SK-N-SH (cell line): ENCODE data around the gene DOCK3. TPM values are rescaled to one million over a fixed set of nuclear protein-coding genes. Genes with fewer than 3 reads are reported as not detected.

ENCODE experiments used
- CTCF ChIA-PET: fragments of 300-600, 350-600 bp; formaldehyde crosslinking; extraction: SDS; loops from one replicate; lab custom pipeline; 2021; lab: Yijun Ruan, JAX
- POLR2A ChIA-PET: fragments of 350-600 bp; sonication (Branson Sonifier 250); formaldehyde crosslinking; extraction: SDS; loops from one replicate; lab custom pipeline; 2020; ENCODE audit warnings: antibody characterized with exemption, inconsistent platforms; lab: Yijun Ruan, JAX
- DNase-seq: peaks from one replicate; pipeline ENCODE4 v3.0.0; 2012
- H2AFZ ChIP-seq: fragments of 200-600 bp; sonication (generic); 2 replicates; pipeline ENCODE4 v1.8.1; 2016; ENCODE audit warnings: antibody characterized with exemption, mild to moderate bottlenecking, low read depth
- H3F3A ChIP-seq: fragments of 200-600 bp; sonication (generic); replicated peaks from 2 replicates; pipeline ENCODE3; 2016; ENCODE audit warnings: antibody characterized with exemption, mild to moderate bottlenecking; ENCODE audit not compliant: insufficient read depth
- H3K27ac ChIP-seq, 2 experiments: fragments of 200-500 bp in 1 of 2; fragments of 200-600 bp in 1 of 2; sonication (Bioruptor generic) in 1 of 2; sonication (generic), shearing (Covaris generic) in 1 of 2; 2 replicates each; pipeline versions ENCODE4 v1.5.1 to v1.6.1; 2014 to 2016; ENCODE audit warnings: low read depth in 2 of 2, inconsistent platforms in 1 of 2, low read length in 1 of 2, mild to moderate bottlenecking in 1 of 2, mixed read lengths in 1 of 2
- H3K27me3 ChIP-seq: fragments of 200-600 bp; sonication (generic), shearing (Covaris generic); 2 replicates; pipeline ENCODE4 v1.6.1; 2016; ENCODE audit warnings: mixed run types; ENCODE audit not compliant: insufficient read depth
- H3K36me3 ChIP-seq, 2 experiments: fragments of 200-500 bp in 1 of 2; fragments of 200-600 bp in 1 of 2; sonication (Bioruptor generic) in 1 of 2; sonication (generic) in 1 of 2; replicated peaks in 1 of 2; 2 replicates each; pipeline versions ENCODE3 to v1.5.1; 2014 to 2016; ENCODE audit warnings: low read length in 1 of 2, mild to moderate bottlenecking in 1 of 2; ENCODE audit not compliant: insufficient read depth in 2 of 2, control insufficient read depth in 1 of 2
- H3K4me1 ChIP-seq, 2 experiments: fragments of 200-500 bp in 1 of 2; fragments of 200-600 bp in 1 of 2; sonication (Bioruptor generic) in 1 of 2; sonication (generic), shearing (Covaris generic) in 1 of 2; 2 replicates each; pipeline versions ENCODE4 v1.5.1 to v1.6.1; 2014 to 2016; ENCODE audit warnings: low read depth in 1 of 2, low read length in 1 of 2, mixed run types in 1 of 2; ENCODE audit not compliant: insufficient read depth in 2 of 2, control insufficient read depth in 1 of 2
- H3K4me2 ChIP-seq: fragments of 200-600 bp; sonication (generic), shearing (Covaris generic); 2 replicates; pipeline ENCODE4 v1.6.1; 2017; ENCODE audit warnings: mixed run types
- H3K4me3 ChIP-seq, 2 experiments: fragments of 200-500 bp in 1 of 2; fragments of 200-600 bp in 1 of 2; sonication (Bioruptor generic) in 1 of 2; sonication (generic), shearing (Covaris generic) in 1 of 2; 2 replicates each; pipeline versions ENCODE4 v1.5.1 to v1.8.1; 2014 to 2016; ENCODE audit warnings: low read depth in 2 of 2, inconsistent platforms in 1 of 2, low read length in 1 of 2, mild to moderate bottlenecking in 1 of 2, mixed read lengths in 1 of 2, moderate library complexity in 1 of 2
- H3K79me2 ChIP-seq: fragments of 200-600 bp; sonication (generic); 2 replicates; pipeline ENCODE4 v1.8.1; 2017; ENCODE audit warnings: mild to moderate bottlenecking; ENCODE audit not compliant: insufficient read depth
- H3K9ac ChIP-seq: fragments of 200-600 bp; sonication (generic); 2 replicates; pipeline ENCODE4 v1.6.1; 2017; ENCODE audit warnings: mixed run types
- H3K9me2 ChIP-seq: fragments of 200-600 bp; sonication (generic); 2 replicates; pipeline ENCODE4 v1.6.1; 2017; ENCODE audit warnings: mixed run types
- H3K9me3 ChIP-seq: fragments of 200-600 bp; sonication (generic); 2 replicates; pipeline ENCODE4 v1.6.1; 2017; ENCODE audit warnings: mixed run types, mild to moderate bottlenecking, moderate library complexity
- H4K20me1 ChIP-seq: fragments of 200-600 bp; sonication (generic); 2 replicates; pipeline ENCODE4 v1.6.1; 2017; ENCODE audit warnings: mild to moderate bottlenecking, mixed run types; ENCODE audit not compliant: insufficient read depth
- CHD2 ChIP-seq: fragments of 150-350 bp; IDR thresholded peaks from 2 replicates; pipeline ENCODE4 v1.6.1; 2018; ENCODE audit warnings: low read length; ENCODE audit not compliant: partially characterized antibody
- CTCF ChIP-seq: fragments of 200-600 bp; sonication (generic); IDR thresholded peaks from 2 replicates; pipeline ENCODE4 v1.6.1; 2017; ENCODE audit warnings: antibody characterized with exemption, mild to moderate bottlenecking, moderate library complexity
- EP300 ChIP-seq, 2 experiments: IDR thresholded peaks; 2 replicates each; pipeline versions ENCODE4 v1.4.0 to v1.6.1; 2012; ENCODE audit warnings: borderline replicate concordance in 1 of 2, low read depth in 1 of 2, low read length in 1 of 2
- EZH2phosphoT487 ChIP-seq: fragments of 200-600 bp; sonication (generic); IDR thresholded peaks from 2 replicates; pipeline ENCODE4 v1.6.1; 2017; ENCODE audit warnings: low read depth, mixed run types, mild to moderate bottlenecking, antibody characterized with exemption, moderate library complexity, borderline replicate concordance
- FOSL2 ChIP-seq: IDR thresholded peaks from 2 replicates; pipeline ENCODE4 v1.4.0; 2012; ENCODE audit warnings: low read depth, mild to moderate bottlenecking, moderate library complexity, borderline replicate concordance
- FOXJ3 ChIP-seq: sonication (generic); formaldehyde crosslinking; IDR thresholded peaks from 2 replicates; pipeline ENCODE4 v1.5.1; 2020; ENCODE audit warnings: mild to moderate bottlenecking, missing genetic modification reagents
- IRF3 ChIP-seq: fragments of 150-350 bp; IDR thresholded peaks from 2 replicates; pipeline ENCODE4 v1.6.1; 2016; ENCODE audit warnings: mild to moderate bottlenecking, low read depth, low read length
- JUND ChIP-seq: IDR thresholded peaks from 2 replicates; pipeline ENCODE4 v1.4.0; 2012
- MXI1 ChIP-seq: IDR thresholded peaks from 2 replicates; pipeline ENCODE4 v1.6.1; 2012; ENCODE audit warnings: mild to moderate bottlenecking, low read depth, low read length, improper control_type of control experiment
- NRF1 ChIP-seq: IDR thresholded peaks from 2 replicates; pipeline ENCODE4 v1.6.1; 2012; ENCODE audit warnings: low read depth, mild to moderate bottlenecking, low read length
- PBX3 ChIP-seq: IDR thresholded peaks from 2 replicates; pipeline ENCODE4; 2012
- RAD21 ChIP-seq: IDR thresholded peaks from 2 replicates; pipeline ENCODE4 v1.6.1; 2012; ENCODE audit warnings: mild to moderate bottlenecking, low read length
- RXRA ChIP-seq: IDR thresholded peaks from 2 replicates; pipeline ENCODE4 v1.4.0; 2012; ENCODE audit warnings: low read depth, mild to moderate bottlenecking, borderline replicate concordance
- SMC3 ChIP-seq: IDR thresholded peaks from 2 replicates; pipeline ENCODE4 v1.6.1; 2012; ENCODE audit warnings: low read depth, low read length, improper control_type of control experiment
- TAF1 ChIP-seq: IDR thresholded peaks from 2 replicates; pipeline ENCODE4 v1.6.1; 2012; ENCODE audit warnings: low read depth, mild to moderate bottlenecking, low read length, moderate library complexity, borderline replicate concordance
- WGBS: methylation state at CpG from one replicate; pipeline ENCODE4 v1.1.6; 2017; ENCODE audit warnings: low lambda C conversion rate; 5-methylcytosine and 5-hydroxymethylcytosine counted together
- polyA plus RNA-seq, 3 experiments: library from polyadenylated mRNA; depleted of rRNA; stranded (reverse); fragments of >200 nt; gene quantifications; 2 replicates each; pipeline ENCODE4 v1.2.3, GENCODE V29; 2012

DOCK3 gene
- polyA plus RNA-seq, 1 of the 3 experiments (the other 2 are of a cell fraction) = 0.05 TPM

- no peak overlapping the region for H3K4me2 ChIP-seq
- POLR2A ChIA-PET = no interaction called here
- H3K36me3 ChIP-seq = no peaks in the 10 kb centered on the region
- peaks cover 18% of the 10 kb centered on the region for H3K79me2 ChIP-seq
- no peak overlapping the region for H3K4me3 ChIP-seq
- no peaks in the 10 kb centered on the region for H3K9me3 ChIP-seq
- CTCF ChIA-PET = interaction anchor here (0.7 to 6.2 kb wide), 5 partner anchors 8 to 764 kb away, joined by 3 to 53 read pairs (median 6); partner anchors contain the start of gene MAPKAPK3
- TF ChIP-seq SMC3 (no peak), EP300 (IDR thresholded peaks at IDR 0.05; ENCODE audit: borderline replicate concordance in 1 of 2, low read depth in 1 of 2, low read length in 1 of 2) (no peak), PBX3 (no peak), EZH2phosphoT487 (no peak), RXRA (no peak)
- peaks cover 6% of the 10 kb centered on the region in 2 experiments; a peak in 3 of 4 replicates for H3K4me1 ChIP-seq
- no peak for DNase-seq
- no peaks in the 10 kb centered on the region for H3K9me2 ChIP-seq
- H4K20me1 ChIP-seq = no peaks in the 10 kb centered on the region
- H2AFZ ChIP-seq = no peak overlapping the region
- H3K9ac ChIP-seq = no peak overlapping the region
- no peak overlapping the region for H3K27ac ChIP-seq
- no peaks in the 10 kb centered on the region; the same call in 1 of the 2 replicates for H3K27me3 ChIP-seq
- WGBS = 100% methylated on average over 5 of the region's 8 CpGs
- H3F3A ChIP-seq = no peaks in the 10 kb centered on the region
These were observed 705.2 kb downstream of the DOCK3 start for GRCh38 chr3:51379746-51380455.

GRCh38 chr3:51380601-51381332 lies 706.0 kb downstream of the DOCK3 start:
- DNase-seq = no peak
- no peak overlapping the region for H3K4me2 ChIP-seq
- no peak overlapping the region for H3K4me3 ChIP-seq
- H4K20me1 ChIP-seq = no peaks in the 10 kb centered on the region
- no peaks in the 10 kb centered on the region; the same call in 1 of the 2 replicates for H3K27me3 ChIP-seq
- H3K9ac ChIP-seq = no peak overlapping the region
- WGBS = 92% methylated on average over 11 of the region's 15 CpGs
- no peaks in the 10 kb centered on the region for H3K9me3 ChIP-seq
- ChIA-PET POLR2A (no interaction called here), CTCF (interaction anchor here (1.4 to 5.6 kb wide), 3 partner anchors 8 to 409 kb away, joined by 4 to 37 read pairs (median 6); no protein-coding TSS in a partner anchor)
- peaks cover 25% of the 10 kb centered on the region for H3K79me2 ChIP-seq
- no peak overlapping the region for H3K27ac ChIP-seq
- peaks cover 6% of the 10 kb centered on the region in 2 experiments; a peak in 3 of 4 replicates for H3K4me1 ChIP-seq
- no peaks in the 10 kb centered on the region for H3K36me3 ChIP-seq
- TF ChIP-seq TAF1 = no peak
- no peak for TF ChIP-seq NRF1
- TF ChIP-seq FOSL2 = no peak
- TF ChIP-seq FOXJ3 (CRISPR knock-in tag) = no peak
- TF ChIP-seq SMC3 = no peak
- TF ChIP-seq RAD21 = no peak
- TF ChIP-seq IRF3 = no peak
- TF ChIP-seq CTCF = no peak
- no peak for TF ChIP-seq MXI1
- no peak for TF ChIP-seq JUND
- TF ChIP-seq CHD2 = no peak
- H3F3A ChIP-seq = no peaks in the 10 kb centered on the region
- no peak overlapping the region for H2AFZ ChIP-seq
- no peaks in the 10 kb centered on the region for H3K9me2 ChIP-seq
